GM12865 (cell line): ENCODE measurements around the gene FGF14.

Experiments used
- DNase-seq: peaks from one replicate; pipeline ENCODE4 v3.0.0; 2010; ENCODE audit warnings: low read depth
- H3K4me3 ChIP-seq: 2 replicates; pipeline ENCODE4 v1.5.1; 2011; ENCODE audit warnings: mild to moderate bottlenecking, low read depth, low read length, control low read depth
- CTCF ChIP-seq: IDR thresholded peaks from 2 replicates; pipeline ENCODE4 v1.5.1; 2011; ENCODE audit warnings: low read length, control low read depth, low read depth, inconsistent platforms; ENCODE audit not compliant: insufficient read depth; ENCODE audit errors: missing control alignments

The FGF14 gene

GRCh38 chr13:102312841-102313240 lies 89.0 kb downstream of the FGF14 start:
- TF ChIP-seq CTCF: no peak
- DNase-seq: no peak
- no peak overlapping the region for H3K4me3 ChIP-seq

- no peak for TF ChIP-seq CTCF
- H3K4me3 ChIP-seq: no peak overlapping the region
- DNase-seq: peak; percentile 7
These were observed 89.9 kb downstream of the FGF14 start for GRCh38 chr13:102311901-102312300.

- no peak overlapping the region for H3K4me3 ChIP-seq
- TF ChIP-seq CTCF: no peak
- no peak for DNase-seq
These were observed 90.4 kb downstream of the FGF14 start for GRCh38 chr13:102311419-102311796.

GRCh38 chr13:102310691-102311418 lies 91.0 kb downstream of the FGF14 start:
- no peak for TF ChIP-seq CTCF
- DNase-seq: no peak

GRCh38 chr13:102309110-102309509 lies 92.7 kb downstream of the FGF14 start:
- H3K4me3 ChIP-seq: no peak overlapping the region
- no peak for DNase-seq
- TF ChIP-seq CTCF: no peak

More at GRCh38 chr13:102310691-102311418, 91.0 kb downstream of the FGF14 start:
- H3K4me3 ChIP-seq: no peak overlapping the region

- no peak for DNase-seq
- no peak overlapping the region for H3K4me3 ChIP-seq
- TF ChIP-seq CTCF: no peak
These were observed 99.3 kb downstream of the FGF14 start for GRCh38 chr13:102302534-102302933.

GRCh38 chr13:102300379-102300778 lies 101.5 kb downstream of the FGF14 start:
- H3K4me3 ChIP-seq: no peak overlapping the region
- no peak for TF ChIP-seq CTCF
- no peak for DNase-seq
